ENCODE data around the gene GSE1.

Gene GSE1

DNA sequence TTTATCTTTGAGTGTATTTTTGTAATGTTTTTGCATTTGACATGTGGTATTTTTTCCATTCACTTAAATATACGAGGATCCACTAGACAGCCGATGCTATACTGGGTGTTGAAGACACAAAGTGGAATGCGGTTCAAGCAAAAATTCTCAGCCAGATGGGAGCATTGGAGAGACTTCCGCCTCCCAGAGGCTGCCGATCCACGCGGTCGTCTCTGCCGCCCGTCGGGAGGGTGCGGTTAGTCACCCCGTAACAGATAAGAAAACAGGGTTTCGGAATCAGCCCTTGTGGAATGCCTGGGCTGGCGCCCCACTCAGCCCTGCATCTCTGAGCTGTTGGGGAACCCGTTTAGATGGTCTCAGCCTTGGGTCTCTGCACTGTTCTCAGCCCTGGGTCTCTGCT is 7.3 kb downstream of the GSE1 start:
- no peak for DNase-seq (ENCODE audit: low read depth)

DNA sequence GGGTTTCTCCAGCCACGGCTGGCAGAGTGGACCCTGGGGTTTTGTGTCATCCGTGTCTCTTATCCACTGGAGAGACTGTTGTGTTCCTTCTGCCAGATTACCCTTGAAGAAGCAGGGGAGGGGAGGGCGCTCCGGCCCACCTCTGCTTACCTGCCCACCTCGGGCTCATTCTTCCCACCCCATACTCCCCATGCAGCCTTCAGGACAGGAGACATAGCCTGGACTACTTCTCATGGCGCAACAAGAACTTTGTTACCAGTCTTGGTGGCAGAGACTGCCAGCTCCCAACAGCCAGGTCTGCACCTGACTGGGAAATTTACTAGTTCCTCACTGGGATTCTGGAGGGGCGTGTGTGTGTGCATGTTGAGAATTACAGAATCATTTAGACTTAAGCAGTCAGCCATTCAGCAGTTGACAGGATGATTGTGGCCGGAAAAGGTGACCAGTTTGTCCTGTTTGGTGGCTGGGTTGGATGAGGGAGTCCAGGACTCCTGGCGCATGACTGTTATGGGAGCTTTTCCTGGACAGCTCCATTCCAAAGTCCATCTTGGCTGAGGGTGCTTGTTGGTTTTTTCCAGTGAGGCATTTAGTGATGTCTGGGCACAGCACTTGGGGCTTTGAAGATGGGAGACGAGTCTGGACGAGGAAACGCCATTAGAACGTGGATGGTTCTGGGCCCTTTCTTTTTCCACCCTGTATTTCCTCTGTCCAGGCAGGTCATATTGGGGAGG is 8.7 kb downstream of the GSE1 start:
- no peak for DNase-seq (ENCODE audit: low read depth)

DNA sequence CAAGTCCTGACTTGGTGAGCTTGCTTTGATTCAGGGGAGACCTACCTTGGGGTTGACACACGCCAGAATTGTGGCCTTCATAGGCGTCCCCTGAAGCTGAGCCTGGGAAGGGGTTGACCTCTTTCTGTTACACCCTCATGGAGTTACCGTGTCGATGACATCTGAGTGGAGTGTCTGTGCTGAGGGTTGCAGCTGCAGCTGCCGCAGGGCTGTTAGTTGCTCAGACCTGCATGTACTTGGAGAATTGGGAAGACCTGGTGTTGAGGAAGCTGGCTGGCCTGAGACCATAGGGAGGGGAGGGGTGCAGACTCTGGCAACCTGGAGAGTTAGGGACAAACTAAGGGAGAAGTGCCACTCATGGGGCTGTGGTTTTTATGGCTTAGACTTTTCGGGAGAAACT is 9.6 kb downstream of the GSE1 start:
- no peak for DNase-seq (ENCODE audit: low read depth)

DNA sequence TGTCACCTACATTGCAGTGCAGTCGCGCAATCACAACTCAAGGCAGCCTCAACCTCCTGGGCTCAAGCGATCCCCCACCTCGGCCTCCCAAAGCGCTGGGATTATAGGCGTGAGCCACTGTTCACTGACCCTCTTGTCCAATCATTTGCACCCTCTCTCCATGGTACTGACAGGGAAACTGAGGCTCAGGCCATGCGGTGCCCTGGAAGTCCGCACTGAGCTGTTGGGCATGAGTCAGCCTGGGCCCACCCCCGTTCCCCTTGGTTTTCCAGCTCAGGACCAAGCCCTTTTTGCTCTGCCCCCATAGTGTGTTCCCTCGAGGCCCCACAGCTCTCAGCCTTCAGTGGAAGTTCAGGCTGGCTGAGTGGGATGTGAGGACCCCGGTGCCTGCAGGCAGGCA is 10.1 kb downstream of the GSE1 start:
- no peak for DNase-seq (ENCODE audit: low read depth)

DNA sequence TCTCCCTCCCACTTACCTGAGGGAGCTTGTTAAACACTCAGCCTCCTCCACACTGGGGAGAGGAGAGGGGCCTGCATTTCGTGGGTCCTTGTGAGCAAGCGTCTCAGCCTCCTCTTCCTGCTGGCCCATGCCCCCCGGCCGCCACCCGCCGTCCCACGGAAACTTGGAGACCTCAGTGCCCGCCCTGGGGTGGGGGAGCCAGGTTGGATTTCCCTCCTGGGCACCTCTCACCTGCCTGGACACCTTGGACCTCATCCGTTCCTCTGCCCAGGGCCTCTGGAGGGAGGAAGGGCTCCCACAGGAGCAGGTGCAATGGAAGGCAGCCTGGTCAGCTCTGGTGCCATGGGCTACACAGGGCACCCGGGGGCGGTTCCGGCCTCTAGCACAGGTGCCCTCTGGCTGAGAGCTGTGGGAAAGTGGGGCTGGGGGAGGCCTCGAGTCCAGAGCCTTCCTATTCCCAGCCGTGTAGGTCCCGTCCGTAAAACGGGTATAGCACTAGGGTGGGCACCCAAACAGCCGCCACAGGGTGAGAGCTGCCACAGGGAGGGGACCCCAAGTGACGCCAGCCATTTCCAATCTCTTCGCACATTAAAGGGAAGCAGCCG is 11.0 kb downstream of the GSE1 start:
- no peak for DNase-seq (ENCODE audit: low read depth)

DNA sequence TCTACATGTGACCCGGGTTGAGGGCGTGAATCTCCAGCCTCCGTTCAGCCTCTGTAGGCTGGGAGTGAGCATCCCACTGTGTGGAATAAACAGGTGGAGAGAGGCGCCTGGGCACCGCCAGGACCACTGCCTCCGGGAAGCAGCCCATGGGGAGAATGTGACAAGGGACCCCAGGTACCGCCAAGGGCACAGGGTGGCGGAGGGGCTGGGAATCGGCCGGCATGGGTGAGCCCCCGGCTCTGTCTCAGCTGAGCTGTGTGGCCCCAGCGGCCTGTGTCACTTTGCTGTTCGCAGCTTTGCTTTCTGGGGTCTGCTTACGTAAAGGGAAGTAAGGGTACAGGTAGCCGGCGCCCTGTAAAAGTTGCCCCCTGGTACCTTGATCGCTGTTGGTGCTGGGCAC is 11.5 kb downstream of the GSE1 start:
- DNase-seq (ENCODE audit: low read depth): no peak

DNA sequence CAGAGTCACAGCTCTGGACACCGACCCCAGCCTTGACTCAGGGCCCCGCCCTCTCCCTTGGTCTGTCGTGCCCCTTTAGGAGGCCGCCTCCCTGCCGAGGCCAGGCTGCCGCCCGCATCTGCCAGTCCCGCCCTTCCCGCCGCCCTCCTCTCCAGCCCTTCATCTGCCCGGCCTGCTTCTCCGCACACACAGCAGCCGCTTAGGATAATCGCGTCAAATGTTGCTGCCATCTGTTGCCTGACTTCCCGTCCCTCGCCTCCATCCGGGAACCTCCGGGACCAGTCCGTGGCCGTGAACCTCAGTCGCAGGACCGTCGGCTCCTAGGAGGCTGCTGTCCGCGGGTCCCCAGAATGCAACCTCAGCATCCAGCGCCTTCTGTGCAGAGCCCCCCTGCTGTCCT is 11.9 kb downstream of the GSE1 start:
- no peak for DNase-seq (ENCODE audit: low read depth)

DNA sequence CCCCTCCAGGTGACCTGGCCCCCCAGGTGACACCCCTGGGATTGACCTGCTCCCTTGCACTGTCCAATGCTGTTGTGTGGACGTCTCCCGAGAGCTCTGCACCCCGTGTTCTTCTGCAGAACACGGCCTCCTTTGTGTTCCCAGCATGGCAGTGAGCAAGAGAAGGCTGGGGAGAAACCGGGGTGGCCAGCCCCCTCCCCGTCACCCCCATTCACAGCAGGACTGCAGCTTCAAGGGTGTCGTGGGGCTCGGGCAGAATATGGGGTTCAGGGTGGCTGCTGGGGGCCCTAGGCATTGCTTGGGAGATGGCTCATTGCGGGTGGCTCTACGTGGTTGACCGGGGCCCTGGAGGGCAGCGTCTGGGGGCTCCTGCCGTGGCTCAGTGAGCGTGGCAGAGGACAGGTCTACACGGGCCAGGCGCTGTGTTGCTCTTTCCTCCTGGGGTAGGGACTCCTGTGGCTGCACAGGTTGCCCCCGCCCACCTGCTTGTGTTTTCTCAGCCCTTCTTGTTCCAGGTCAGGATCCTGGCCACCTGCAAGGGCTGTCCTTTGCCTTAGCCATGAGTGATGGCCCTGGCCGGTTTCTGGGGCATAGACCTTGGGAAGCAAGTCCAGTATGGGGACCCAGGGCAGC is 12.5 kb downstream of the GSE1 start:
- no peak for DNase-seq (ENCODE audit: low read depth)

DNA sequence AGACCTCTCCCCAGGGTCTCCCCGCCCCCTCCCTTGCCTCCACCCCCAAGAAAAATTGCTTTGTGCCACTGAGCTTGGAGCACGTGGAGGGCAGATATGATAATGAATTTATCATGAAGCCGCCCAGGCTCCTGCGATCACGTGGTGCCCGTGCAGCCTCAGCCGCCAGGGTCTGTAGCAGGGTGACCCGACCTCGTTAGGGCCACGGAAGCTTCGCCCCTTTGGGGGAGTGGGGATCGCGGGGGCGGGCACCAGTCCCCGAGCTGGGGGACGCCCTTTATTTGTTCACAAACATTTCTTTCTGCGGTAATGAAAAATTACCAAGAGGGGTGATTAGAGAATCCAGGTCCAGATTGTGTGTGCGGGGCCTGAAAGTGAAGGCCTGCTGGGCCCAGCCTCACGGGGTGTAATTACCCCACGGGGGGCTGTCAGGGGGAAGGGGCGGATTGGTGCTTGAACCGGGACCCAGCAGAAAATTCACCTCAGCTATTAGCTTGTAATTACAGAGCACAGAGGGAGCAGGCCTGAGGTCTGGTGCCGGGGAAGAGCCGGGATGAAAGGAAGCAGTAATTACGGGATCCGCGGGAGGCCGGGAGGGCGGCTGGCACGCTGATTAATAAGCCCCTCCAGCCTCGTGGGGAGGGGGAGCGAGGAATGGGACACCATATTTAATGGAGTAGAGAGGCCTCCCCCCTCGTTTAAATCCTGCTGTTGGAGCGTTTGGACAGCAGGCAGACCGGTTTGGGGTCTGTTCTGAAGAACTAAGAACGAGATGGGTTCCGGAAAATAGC is 13.3 kb downstream of the GSE1 start:
- DNase-seq (ENCODE audit: low read depth): no peak

DNA sequence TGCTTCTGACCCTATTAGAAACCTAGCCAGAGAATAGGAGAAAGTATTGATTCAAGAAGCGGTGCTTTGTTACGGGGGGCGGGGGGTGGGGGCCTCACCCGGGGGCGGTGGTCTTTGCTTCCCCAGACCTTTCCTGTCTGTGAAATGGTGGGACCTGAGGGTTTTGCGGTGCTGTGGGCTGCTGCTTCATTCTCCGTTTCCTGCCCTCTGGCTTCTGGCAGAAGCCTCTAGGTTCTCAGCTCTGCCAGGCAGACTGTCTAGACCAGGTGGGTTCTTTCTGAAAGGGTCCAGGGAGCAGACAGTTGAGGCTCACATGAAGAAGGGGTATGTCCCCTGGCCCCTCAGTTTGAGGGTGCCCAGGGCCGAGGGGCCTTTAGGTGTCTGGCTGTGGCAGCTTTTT is 14.0 kb downstream of the GSE1 start:
- DNase-seq (ENCODE audit: low read depth): no peak

DNA sequence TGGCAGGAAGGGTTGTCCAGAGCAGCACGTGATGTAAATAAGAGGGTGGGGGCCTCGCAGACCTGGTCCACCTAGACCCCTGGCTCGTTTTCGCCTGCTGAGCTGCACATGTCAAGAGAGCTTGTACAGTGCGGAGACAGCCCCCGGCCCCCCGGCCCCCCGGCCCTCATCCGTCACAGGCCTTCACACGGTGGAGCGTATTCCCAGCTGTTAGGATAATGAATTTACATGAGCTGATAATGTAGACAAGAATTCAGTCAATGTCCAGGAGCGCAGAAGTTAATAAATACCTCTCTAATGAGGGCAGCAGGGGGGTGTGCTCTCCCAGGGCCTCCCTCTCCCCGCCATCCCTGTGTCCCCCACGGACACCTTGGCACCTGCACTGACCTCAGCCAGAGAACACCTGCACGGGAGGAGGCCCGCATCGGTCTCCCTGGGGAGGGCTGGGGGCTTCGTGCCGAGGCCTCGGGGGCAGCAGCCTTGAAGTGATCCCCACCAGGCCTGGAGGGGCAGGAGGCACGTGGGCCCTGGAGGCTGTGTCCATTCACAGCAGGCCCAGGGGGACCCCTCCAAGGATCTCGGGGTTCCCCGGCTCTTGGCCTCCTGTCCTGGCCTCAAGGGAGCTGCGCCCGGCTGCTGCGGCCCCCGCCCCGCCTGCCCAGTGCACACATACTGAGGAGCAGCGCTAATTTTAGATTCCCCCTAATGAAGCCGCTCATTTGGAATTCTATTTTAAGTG is 14.6 kb downstream of the GSE1 start:
- no peak for DNase-seq (ENCODE audit: low read depth)

DNA sequence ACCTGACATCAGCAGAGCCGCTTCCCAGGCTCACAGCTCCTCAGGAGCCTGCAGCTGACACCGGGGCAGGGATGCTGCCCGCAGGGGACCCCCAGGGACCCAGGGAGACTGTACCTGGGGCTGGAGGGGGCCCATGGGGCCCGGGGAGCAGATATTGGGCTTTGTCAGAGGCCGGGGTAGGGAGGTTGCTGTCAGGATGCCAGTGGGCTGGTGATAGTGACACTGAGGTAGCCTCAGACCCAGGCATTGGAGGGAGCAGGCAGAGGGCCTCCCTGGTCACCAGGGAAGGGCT is 15.1 kb downstream of the GSE1 start:
- no peak for DNase-seq (ENCODE audit: low read depth)

DNA sequence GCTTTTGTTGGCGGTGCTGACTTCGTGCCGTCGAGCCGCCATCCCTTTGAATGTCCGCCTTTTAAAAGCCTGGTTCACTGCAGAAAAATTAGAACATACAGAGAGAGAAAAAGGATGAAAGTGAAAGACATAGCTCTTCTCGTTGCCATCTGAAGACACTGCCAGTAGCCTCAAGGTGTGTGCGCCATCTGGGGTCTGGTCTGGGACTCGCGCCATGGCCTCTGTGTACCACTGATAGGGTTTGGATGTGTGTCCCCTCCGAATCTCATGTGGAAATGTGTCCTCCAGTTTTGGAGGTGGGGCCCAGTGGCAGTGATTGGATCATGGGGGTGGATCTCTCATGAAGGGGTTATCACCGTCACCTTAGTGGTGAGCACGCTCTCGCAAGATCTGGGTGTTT is 15.5 kb downstream of the GSE1 start:
- no peak for DNase-seq (ENCODE audit: low read depth)

DNA sequence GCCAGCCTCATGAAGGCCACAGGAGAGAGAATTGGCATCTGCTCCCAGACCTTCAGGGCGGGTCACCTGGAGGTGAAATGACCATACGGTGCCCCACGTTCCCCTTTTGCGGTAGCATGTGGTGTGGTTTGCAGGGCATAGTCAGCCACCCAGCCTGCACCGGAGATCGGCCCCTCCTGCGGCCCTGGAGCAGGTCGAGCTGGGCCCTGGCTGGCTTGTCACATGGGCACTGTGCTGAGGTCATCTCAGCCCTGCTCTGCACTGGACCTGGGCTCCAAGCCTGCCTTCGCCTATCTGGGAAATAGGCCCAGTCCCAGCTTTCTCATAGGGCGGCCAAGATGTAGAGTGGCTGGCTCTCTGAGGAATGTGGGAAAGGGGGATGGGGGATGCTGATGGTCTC is 16.2 kb downstream of the GSE1 start:
- DNase-seq (ENCODE audit: low read depth): no peak

DNA sequence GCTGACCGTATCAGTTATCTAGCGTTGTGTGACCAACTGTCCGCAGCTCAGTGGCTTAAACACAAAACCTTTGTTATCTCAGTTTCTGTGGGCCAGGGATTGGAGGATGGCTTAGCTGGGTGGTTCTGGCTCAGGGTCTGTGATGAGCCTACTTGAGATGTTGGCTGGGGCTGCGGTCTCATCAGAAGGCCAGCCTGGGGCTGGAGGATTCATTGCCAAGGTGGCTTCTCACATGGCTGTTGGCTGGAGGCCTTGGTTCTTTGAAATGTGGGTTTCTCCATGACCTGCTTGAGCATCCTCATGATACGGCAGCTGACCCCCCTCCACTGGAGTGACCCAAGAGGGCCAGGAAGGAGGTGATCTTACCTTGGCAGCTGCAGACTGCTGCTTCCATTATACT is 16.7 kb downstream of the GSE1 start:
- no peak for DNase-seq (ENCODE audit: low read depth)

DNA sequence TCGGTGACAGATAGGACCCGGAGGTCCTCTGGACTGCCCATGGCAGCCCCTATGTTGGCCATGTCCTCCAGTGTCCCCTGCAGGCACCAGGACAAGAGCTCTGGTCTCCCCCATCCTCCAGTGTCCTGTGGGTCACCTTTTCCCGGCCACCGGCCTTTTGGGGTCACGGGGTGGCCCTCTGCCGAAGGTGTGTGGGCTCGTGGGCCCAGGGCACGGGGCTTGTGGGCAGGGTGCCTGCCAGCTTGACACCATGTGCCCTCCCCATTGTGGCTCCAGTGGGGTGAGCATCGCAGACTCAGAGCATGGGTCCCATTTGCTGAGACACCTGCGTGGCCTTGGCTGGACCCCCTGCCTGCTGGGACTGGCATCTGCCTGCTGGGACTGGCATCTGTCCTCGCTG is 18.1 kb downstream of the GSE1 start:
- DNase-seq (ENCODE audit: low read depth): no peak

DNA sequence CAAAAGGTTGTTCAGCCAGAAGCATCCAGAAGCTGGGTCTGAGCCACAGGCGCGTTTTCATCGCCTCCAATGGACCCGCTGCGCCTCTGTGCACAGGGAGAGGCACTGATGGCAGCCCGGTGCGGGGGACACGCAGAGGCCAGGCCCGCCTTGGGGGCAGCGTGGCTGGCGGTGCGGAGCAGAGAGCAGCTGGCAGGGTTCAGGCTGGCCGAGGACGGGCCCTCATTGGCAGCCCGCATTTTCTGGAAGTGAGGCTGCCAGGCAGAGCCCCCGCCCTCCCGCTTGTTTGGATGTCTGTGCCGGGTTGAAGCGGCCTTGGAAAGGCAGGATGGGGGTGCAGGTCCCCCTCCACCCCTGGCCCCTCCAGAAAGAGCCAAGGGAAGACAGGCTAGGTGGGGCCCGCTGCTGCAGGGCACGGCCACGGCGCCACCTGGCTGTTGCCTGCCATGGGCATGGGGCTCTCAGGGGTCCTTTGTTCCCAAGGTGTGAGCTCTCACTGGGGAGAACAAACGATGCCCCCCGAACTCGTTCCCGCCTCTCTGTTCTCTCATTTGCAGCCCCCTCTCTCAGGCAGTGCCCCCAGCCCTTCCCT is 18.8 kb downstream of the GSE1 start:
- no peak for DNase-seq (ENCODE audit: low read depth)

DNA sequence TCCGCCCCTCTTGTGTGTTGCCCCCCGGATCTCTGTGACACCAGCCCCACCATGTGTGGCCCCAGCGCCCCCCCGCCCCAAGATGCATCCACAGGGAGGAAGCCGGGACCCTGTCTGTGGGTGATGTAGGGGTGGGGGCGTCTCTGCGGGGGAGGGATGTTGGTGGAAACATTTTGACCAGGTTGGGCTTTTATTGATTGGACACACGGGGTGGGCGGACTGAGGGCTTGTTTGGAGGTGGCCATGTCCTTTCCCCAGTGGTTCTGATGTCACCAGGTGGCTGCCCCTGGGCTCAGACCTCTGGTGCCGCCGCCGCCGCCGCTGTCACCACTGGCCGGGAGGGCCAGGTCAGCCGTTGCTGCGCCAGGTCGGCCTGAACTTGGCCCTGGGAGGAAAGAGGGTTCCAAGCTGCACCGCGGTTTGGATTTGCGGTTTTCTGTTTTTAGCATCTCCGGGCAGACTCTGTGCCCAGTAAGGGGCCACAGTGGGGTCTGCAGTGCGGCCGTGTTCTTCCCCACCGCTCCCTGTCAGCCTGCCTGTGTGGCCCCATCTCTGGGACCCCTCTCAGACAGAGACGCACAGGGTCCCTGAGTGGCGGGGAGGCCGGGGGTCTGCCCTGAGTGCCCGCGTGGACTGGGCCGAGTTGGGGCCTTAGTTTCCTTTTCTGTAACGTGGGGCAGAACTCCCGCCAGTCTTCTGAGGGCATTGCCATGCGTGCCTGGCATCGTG is 19.8 kb downstream of the GSE1 start:
- no peak for DNase-seq (ENCODE audit: low read depth)

DNA sequence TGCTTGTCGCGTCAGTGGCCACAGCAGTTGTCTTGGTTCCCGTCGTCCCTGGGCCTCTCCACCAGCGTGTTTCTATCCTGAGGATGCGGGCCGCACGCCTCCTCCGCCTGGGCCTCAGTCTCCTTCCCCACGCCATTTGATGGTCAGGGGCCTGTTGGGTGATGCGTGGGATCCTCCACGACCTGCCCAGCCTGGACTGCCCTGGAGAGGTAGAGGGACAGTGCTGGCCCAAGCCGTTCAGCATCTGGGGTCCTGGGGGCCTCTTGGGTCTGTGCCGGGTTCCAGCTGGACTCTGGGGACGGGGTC is 20.3 kb downstream of the GSE1 start:
- no peak for DNase-seq (ENCODE audit: low read depth)

DNA sequence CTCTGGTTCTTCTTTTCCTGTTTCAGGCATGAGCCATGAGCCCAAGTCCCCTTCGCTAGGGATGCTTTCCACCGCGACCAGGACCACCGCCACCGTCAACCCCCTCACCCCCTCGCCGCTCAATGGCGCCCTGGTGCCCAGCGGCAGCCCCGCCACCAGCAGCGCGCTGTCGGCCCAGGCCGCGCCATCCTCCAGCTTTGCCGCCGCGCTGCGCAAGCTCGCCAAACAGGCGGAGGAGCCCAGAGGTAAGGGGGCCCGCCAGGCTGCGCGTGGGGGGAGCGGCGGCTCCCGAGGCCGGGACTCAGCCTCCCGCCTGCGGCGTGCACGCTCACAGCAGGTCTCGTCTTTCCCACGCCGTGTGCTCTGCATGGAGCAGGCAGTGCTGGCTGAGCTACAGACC is 20.8 kb downstream of the GSE1 start:
- DNase-seq (ENCODE audit: low read depth): no peak

DNA sequence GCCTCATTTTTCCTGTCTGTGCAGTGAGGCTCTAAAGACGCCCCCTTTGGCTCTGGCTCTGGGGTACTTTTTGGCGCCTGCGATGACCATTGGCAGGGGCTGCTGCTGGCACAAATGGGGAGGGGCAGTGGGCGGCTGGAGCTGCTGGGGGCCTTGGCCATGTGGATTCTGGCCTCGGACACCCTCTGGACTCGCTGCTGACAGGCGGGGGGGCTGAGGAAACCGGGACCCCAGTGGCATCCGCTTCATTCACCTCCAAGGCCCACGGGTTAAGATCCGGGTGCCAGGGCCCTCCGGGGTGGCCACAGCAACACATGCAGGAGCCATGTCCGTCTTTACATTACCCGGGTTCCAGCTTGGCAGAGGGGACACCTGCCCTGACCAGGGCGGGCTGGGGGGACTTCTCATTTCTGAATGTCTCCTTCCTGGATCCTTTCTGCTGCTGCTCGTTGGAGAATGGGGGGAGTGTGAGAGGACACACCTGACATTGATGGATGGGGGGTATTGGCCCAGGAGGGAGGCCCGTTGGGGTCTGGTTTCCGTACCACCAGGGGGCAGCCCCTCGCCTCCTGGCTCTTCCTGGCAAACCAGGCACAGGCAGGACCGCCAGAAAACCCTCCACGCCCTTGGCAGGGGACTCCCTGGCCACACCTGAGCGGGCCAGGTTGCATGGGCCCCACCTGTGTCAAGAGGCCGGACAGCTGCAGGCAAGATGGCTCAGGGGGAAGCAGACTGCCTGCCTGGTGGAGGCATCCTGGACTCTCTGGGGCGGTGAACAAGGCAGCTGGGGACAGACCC is 21.8 kb downstream of the GSE1 start:
- no peak for DNase-seq (ENCODE audit: low read depth)
